ENCODE results near the gene KAT7.
A peak's percentile ranks its signal among the peaks of the same experiment; 100 is the strongest.

Gene KAT7

DNA sequence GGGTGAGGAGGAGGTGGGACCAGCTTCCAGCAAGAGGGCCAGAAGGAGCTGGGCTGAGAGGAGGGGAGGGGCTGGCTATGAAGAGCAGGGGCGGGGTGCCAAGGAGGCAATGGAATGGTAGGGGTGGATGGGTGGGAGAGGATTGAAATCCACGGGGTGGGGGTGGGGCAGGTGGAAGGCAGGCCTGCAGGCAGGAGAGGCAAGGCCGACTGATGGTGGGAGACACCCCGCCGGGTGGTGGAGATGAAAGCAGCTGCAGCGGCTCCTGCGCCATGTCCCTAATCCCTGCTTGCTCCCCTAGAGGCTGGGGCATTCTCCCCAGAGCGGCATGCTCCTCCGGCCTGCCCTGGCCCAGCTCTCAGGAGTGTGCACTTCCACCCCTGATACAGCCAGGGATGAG lies 87.2 kb downstream of the KAT7 start:
- H3K4me1 ChIP-seq (ENCODE audit: insufficient read depth, low read length): no peaks in the 10 kb centered on the region
- no peak overlapping the region for H3K27ac ChIP-seq (ENCODE audit: low read length)
- no peak overlapping the region for H3K4me3 ChIP-seq (ENCODE audit: low read length)
- no peaks in the 10 kb centered on the region for H3K36me3 ChIP-seq (ENCODE audit: insufficient read depth, low read depth, low read length)
- H3K27me3 ChIP-seq (ENCODE audit: insufficient read depth, low read length): peaks cover 15% of the 10 kb centered on the region; the same call in 1 of the 2 replicates
- H3K9ac ChIP-seq (ENCODE audit: low read depth, low read length): no peak overlapping the region
- H3K9me3 ChIP-seq (ENCODE audit: insufficient read depth, low read depth, low read length): no peaks in the 10 kb centered on the region

GRCh38 chr17:49878931-49879904 lies 90.7 kb downstream of the KAT7 start:
- Histone ChIP-seq H3K36me3 (ENCODE audit: insufficient read depth, low read depth, low read length) (no peaks in the 10 kb centered on the region), H3K4me1 (ENCODE audit: insufficient read depth, low read length) (no peaks in the 10 kb centered on the region), H3K9ac (ENCODE audit: low read depth, low read length) (no peak overlapping the region), H3K4me3 (ENCODE audit: low read length) (peak overlapping the region; percentile 59; the same call in 1 of the 2 replicates), H3K9me3 (ENCODE audit: insufficient read depth, low read depth, low read length) (no peaks in the 10 kb centered on the region), H3K27ac (ENCODE audit: low read length) (no peak overlapping the region), H3K27me3 (ENCODE audit: insufficient read depth, low read length) (peaks cover 24% of the 10 kb centered on the region; the same call in 1 of the 2 replicates)

- Histone ChIP-seq H3K4me1 (ENCODE audit: insufficient read depth, low read length) (no peaks in the 10 kb centered on the region), H3K27me3 (ENCODE audit: insufficient read depth, low read length) (peaks cover 24% of the 10 kb centered on the region; the same call in 1 of the 2 replicates), H3K27ac (ENCODE audit: low read length) (no peak overlapping the region), H3K36me3 (ENCODE audit: insufficient read depth, low read depth, low read length) (no peaks in the 10 kb centered on the region), H3K9me3 (ENCODE audit: insufficient read depth, low read depth, low read length) (no peaks in the 10 kb centered on the region), H3K9ac (ENCODE audit: low read depth, low read length) (no peak overlapping the region), H3K4me3 (ENCODE audit: low read length) (peak overlapping the region; percentile 59; the same call in 1 of the 2 replicates)
Observed at GRCh38 chr17:49880291-49881053, 92.0 kb downstream of the KAT7 start.

DNA sequence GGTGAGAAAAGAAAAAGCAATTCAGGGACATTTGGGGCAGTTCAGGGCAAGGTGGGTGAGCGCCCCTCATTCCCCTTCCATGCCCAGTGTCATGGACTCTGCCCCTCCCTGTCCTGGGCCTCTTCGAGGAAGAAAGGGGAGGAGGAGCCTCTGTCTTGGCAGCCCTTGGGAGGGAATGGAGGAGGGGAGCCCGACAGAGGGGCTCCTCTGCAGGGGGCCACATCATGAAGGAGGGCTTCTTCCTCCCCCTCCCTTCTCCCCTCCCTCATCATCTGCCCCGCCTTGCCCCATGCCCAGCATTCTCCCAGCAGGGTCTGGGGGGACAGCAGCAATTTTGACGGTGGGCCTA lies 92.5 kb downstream of the KAT7 start:
- Histone ChIP-seq H3K27ac (ENCODE audit: low read length) (no peak overlapping the region), H3K36me3 (ENCODE audit: insufficient read depth, low read depth, low read length) (no peaks in the 10 kb centered on the region), H3K27me3 (ENCODE audit: insufficient read depth, low read length) (peaks cover 24% of the 10 kb centered on the region; the same call in 1 of the 2 replicates), H3K9ac (ENCODE audit: low read depth, low read length) (no peak overlapping the region), H3K4me1 (ENCODE audit: insufficient read depth, low read length) (no peaks in the 10 kb centered on the region), H3K9me3 (ENCODE audit: insufficient read depth, low read depth, low read length) (no peaks in the 10 kb centered on the region), H3K4me3 (ENCODE audit: low read length) (peak overlapping the region; percentile 59; the same call in 1 of the 2 replicates)

DNA sequence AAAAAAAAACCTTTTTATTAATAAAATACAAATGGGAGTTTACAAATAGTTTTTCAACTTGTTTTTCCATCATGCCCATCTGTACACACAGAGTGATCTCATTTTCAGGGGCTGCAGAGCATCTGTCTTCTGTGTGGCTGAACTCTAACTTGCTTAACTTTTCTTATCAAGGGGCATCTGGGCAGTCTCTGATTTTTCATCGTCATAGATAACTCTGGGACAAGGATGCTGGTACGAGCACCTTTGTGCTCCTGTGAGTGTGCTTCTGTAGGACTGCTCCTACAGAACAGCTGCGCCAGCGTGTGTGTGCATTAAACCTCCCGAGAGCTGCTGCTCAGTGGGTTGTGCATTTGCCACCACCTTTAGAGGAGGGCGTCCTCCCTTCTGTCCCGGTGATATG lies 94.0 kb downstream of the KAT7 start:
- Histone ChIP-seq H3K4me3 (ENCODE audit: low read length) (no peak overlapping the region), H3K27me3 (ENCODE audit: insufficient read depth, low read length) (peaks cover 24% of the 10 kb centered on the region; the same call in 1 of the 2 replicates), H3K9ac (ENCODE audit: low read depth, low read length) (no peak overlapping the region), H3K27ac (ENCODE audit: low read length) (no peak overlapping the region), H3K36me3 (ENCODE audit: insufficient read depth, low read depth, low read length) (no peaks in the 10 kb centered on the region), H3K4me1 (ENCODE audit: insufficient read depth, low read length) (peaks cover 4% of the 10 kb centered on the region; the same call in 1 of the 2 replicates), H3K9me3 (ENCODE audit: insufficient read depth, low read depth, low read length) (no peaks in the 10 kb centered on the region)
